Endothelial cell (in vitro differentiated cells): ENCODE results near the gene CELF5. TPM values are rescaled to one million over a fixed set of nuclear protein-coding genes. Genes with fewer than 3 reads are reported as not detected.
A peak's percentile ranks its signal among the peaks of the same experiment; 100 is the strongest.

Experiments
- DNase-seq: peaks from one replicate; pipeline ENCODE4 v3.0.0; 2021; ENCODE audit warnings: low spot score
- H3K27ac Mint-ChIP-seq: one replicate; pipeline ENCODE4 v1.8.0; 2021; ENCODE audit warnings: mixed read lengths, inconsistent platforms; ENCODE audit not compliant: unreplicated experiment
- H3K27me3 Mint-ChIP-seq: one replicate; pipeline ENCODE4 v1.8.0; 2021; ENCODE audit warnings: mild to moderate bottlenecking, moderate library complexity, mixed read lengths, inconsistent platforms; ENCODE audit not compliant: unreplicated experiment
- H3K36me3 Mint-ChIP-seq: one replicate; pipeline ENCODE4 v1.8.0; 2021; ENCODE audit warnings: mild to moderate bottlenecking, low read depth, mixed read lengths, inconsistent platforms; ENCODE audit not compliant: unreplicated experiment
- H3K4me1 Mint-ChIP-seq: one replicate; pipeline ENCODE4 v1.8.0; 2021; ENCODE audit warnings: mild to moderate bottlenecking, mixed read lengths, inconsistent platforms; ENCODE audit not compliant: unreplicated experiment
- H3K4me3 Mint-ChIP-seq: one replicate; pipeline ENCODE4 v1.8.0; 2021; ENCODE audit warnings: mild to moderate bottlenecking, mixed read lengths, inconsistent platforms; ENCODE audit not compliant: unreplicated experiment
- H3K9me3 Mint-ChIP-seq: one replicate; pipeline ENCODE4 v1.8.0; 2021; ENCODE audit warnings: mixed read lengths, inconsistent platforms; ENCODE audit not compliant: unreplicated experiment
- CTCF ChIP-seq: fragments of 200-600 bp; sonication (generic); IDR thresholded peaks from one replicate; pipeline ENCODE4 v1.5.0; 2021; ENCODE audit warnings: antibody characterized with exemption; ENCODE audit not compliant: unreplicated experiment
- total RNA-seq: library from RNA; stranded (reverse); fragmentation: NEBNext Ultra II Directional; extraction: Animal tissue kit (Norgen Biotek cat#: 25700); gene quantifications from one replicate; pipeline ENCODE4 v1.2.1, GENCODE V29; 2021; ENCODE audit not compliant: unreplicated experiment

CELF5 gene
- total RNA-seq, 1 donor from 2014 or later, result 0.38 TPM

- H3K27ac Mint-ChIP-seq, result no peak overlapping the region
- H3K9me3 Mint-ChIP-seq, result peaks cover 8% of the 10 kb centered on the region
- H3K4me3 Mint-ChIP-seq, result no peak overlapping the region
- no peak for TF ChIP-seq CTCF
- no peak for DNase-seq
- H3K4me1 Mint-ChIP-seq, result no peaks in the 10 kb centered on the region
- H3K36me3 Mint-ChIP-seq, result no peaks in the 10 kb centered on the region
- H3K27me3 Mint-ChIP-seq, result peaks cover 2% of the 10 kb centered on the region
These were observed 24.9 kb downstream of the CELF5 start for GRCh38 chr19:3249408-3249807.

- peaks cover 2% of the 10 kb centered on the region for H3K27me3 Mint-ChIP-seq
- peaks cover 8% of the 10 kb centered on the region for H3K9me3 Mint-ChIP-seq
- no peak for DNase-seq
- peak; percentile 39 for TF ChIP-seq CTCF
- H3K36me3 Mint-ChIP-seq, result no peaks in the 10 kb centered on the region
- H3K4me1 Mint-ChIP-seq, result no peaks in the 10 kb centered on the region
- no peak overlapping the region for H3K4me3 Mint-ChIP-seq
- no peak overlapping the region for H3K27ac Mint-ChIP-seq
These were observed 26.2 kb downstream of the CELF5 start for GRCh38 chr19:3250675-3251074.

- peaks cover 2% of the 10 kb centered on the region for H3K27me3 Mint-ChIP-seq
- DNase-seq, result no peak
- TF ChIP-seq CTCF, result no peak
- H3K4me1 Mint-ChIP-seq, result no peaks in the 10 kb centered on the region
- H3K36me3 Mint-ChIP-seq, result no peaks in the 10 kb centered on the region
- H3K9me3 Mint-ChIP-seq, result peaks cover 8% of the 10 kb centered on the region
- H3K27ac Mint-ChIP-seq, result no peak overlapping the region
- no peak overlapping the region for H3K4me3 Mint-ChIP-seq
These were observed 26.8 kb downstream of the CELF5 start for GRCh38 chr19:3251229-3251628.

- DNase-seq, result no peak
- peaks cover 4% of the 10 kb centered on the region for H3K27me3 Mint-ChIP-seq
- H3K9me3 Mint-ChIP-seq, result peaks cover 8% of the 10 kb centered on the region
- H3K4me1 Mint-ChIP-seq, result no peaks in the 10 kb centered on the region
- peak overlapping the region; percentile 24 for H3K27ac Mint-ChIP-seq
- no peak for TF ChIP-seq CTCF
- no peak overlapping the region for H3K4me3 Mint-ChIP-seq
- H3K36me3 Mint-ChIP-seq, result no peaks in the 10 kb centered on the region
These were observed 28.2 kb downstream of the CELF5 start for GRCh38 chr19:3252650-3253049.

- Mint-ChIP-seq H3K4me1 (no peaks in the 10 kb centered on the region), H3K36me3 (no peaks in the 10 kb centered on the region), H3K27ac (no peak overlapping the region), H3K4me3 (no peak overlapping the region), H3K9me3 (peaks cover 8% of the 10 kb centered on the region), H3K27me3 (peaks cover 3% of the 10 kb centered on the region)
- TF ChIP-seq CTCF, result no peak
- no peak for DNase-seq
These were observed 28.8 kb downstream of the CELF5 start for GRCh38 chr19:3253270-3253669.
